Naive thymus-derived CD4-positive, alpha-beta T cell (primary cell): Measurements from ENCODE around the gene DPP6. TPM values are rescaled to one million over a fixed set of nuclear protein-coding genes. Genes with fewer than 3 reads are reported as not detected.
"Not testable (repeated sequence)": the region's sequence is repeated elsewhere in the genome, so short reads cannot be mapped to it uniquely, and the experiment has no call there.

Experiments used
- ATAC-seq: fragments of 150-1000 bp; cut with Tn5 transposase; 2 replicates; pipeline ENCODE4 v1.10.0; 2021; ENCODE audit warnings: mild to moderate bottlenecking, moderate library complexity
- CTCF ChIA-PET: fragments of 350-600 bp; sonication (Branson Sonifier 250); formaldehyde crosslinking; loops from one replicate; lab custom pipeline; 2021; ENCODE audit warnings: antibody characterized with exemption; lab: Charles Lee
- POLR2A ChIA-PET: fragments of 350-600 bp; sonication (Branson Sonifier 250); formaldehyde crosslinking; loops from one replicate; lab custom pipeline; 2021; ENCODE audit warnings: antibody characterized with exemption, inconsistent platforms; lab: Charles Lee
- DNase-seq, 9 donors: peaks; one replicate each; pipeline versions ENCODE4 v3.0.0 to v3.0.0-alpha.2; 2020 to 2022; ENCODE audit warnings: mixed read lengths in 1 of 9
- H3K27ac ChIP-seq: one replicate; pipeline ENCODE4 v1.7.0; 2013; ENCODE audit warnings: mild to moderate bottlenecking, low read depth, low read length, moderate library complexity
- H3K27me3 ChIP-seq, 2 donors: one replicate each; pipeline ENCODE4 v1.7.0; 2013; ENCODE audit warnings: low read length in 2 of 2, mild to moderate bottlenecking in 2 of 2, moderate library complexity in 2 of 2; ENCODE audit not compliant: control insufficient read depth in 2 of 2, insufficient read depth in 2 of 2
- H3K36me3 ChIP-seq, 3 experiments: 1 replicate in 2 of 3; 2 replicates in 1 of 3; pipeline ENCODE4 v1.7.0; 2013; ENCODE audit warnings: low read length in 3 of 3, mild to moderate bottlenecking in 3 of 3, moderate library complexity in 1 of 3; ENCODE audit not compliant: insufficient read depth in 3 of 3, control insufficient read depth in 2 of 3
- H3K4me1 ChIP-seq, 2 donors: one replicate each; pipeline ENCODE4 v1.7.0; 2013; ENCODE audit warnings: low read length in 2 of 2, mild to moderate bottlenecking in 2 of 2, moderate library complexity in 1 of 2; ENCODE audit not compliant: control insufficient read depth in 2 of 2, insufficient read depth in 2 of 2
- H3K4me3 ChIP-seq: 2 replicates; pipeline ENCODE4 v1.7.0; 2013; ENCODE audit warnings: mild to moderate bottlenecking, low read length
- H3K9me3 ChIP-seq, 3 experiments: 1 replicate in 2 of 3; 2 replicates in 1 of 3; pipeline ENCODE4 v1.7.0; 2013; ENCODE audit warnings: low read length in 3 of 3; ENCODE audit not compliant: control insufficient read depth in 2 of 3
- H3K27ac Mint-ChIP-seq, 9 donors: one replicate each; pipeline ENCODE4 v1.8.0; 2020 to 2022; ENCODE audit warnings: mixed read lengths in 9 of 9, mild to moderate bottlenecking in 8 of 9, moderate library complexity in 5 of 9, inconsistent platforms in 2 of 9
- H3K27me3 Mint-ChIP-seq, 5 donors: one replicate each; pipeline ENCODE4 v1.8.0; 2021 to 2022; ENCODE audit warnings: mixed read lengths in 5 of 5, mild to moderate bottlenecking in 1 of 5
- H3K36me3 Mint-ChIP-seq, 5 donors: one replicate each; pipeline ENCODE4 v1.8.0; 2020 to 2022; ENCODE audit warnings: mixed read lengths in 5 of 5, mild to moderate bottlenecking in 3 of 5, inconsistent platforms in 1 of 5
- H3K4me1 Mint-ChIP-seq, 7 donors: one replicate each; pipeline ENCODE4 v1.8.0; 2020 to 2022; ENCODE audit warnings: mixed read lengths in 7 of 7, mild to moderate bottlenecking in 3 of 7, inconsistent platforms in 1 of 7
- H3K4me3 Mint-ChIP-seq, 10 donors: one replicate each; pipeline ENCODE4 v1.8.0; 2020 to 2022; ENCODE audit warnings: mild to moderate bottlenecking in 10 of 10, mixed read lengths in 10 of 10, moderate library complexity in 6 of 10, inconsistent platforms in 2 of 10
- H3K9me3 Mint-ChIP-seq, 11 donors: one replicate each; pipeline ENCODE4 v1.8.0; 2020 to 2022; ENCODE audit warnings: mixed read lengths in 11 of 11, mild to moderate bottlenecking in 4 of 11, inconsistent platforms in 1 of 11, moderate library complexity in 1 of 11
- intact Hi-C, 2 donors: fragments of 100-400 bp; cut with micrococcal nuclease; formaldehyde crosslinking; loops; one replicate each; pipeline ENCODE4 v1.15.1; 2023
- polyA plus RNA-seq, 2 donors: library from polyadenylated mRNA; unstranded; fragments of 300-500 nt; fragmentation: Illumina TruSeq; gene quantifications; one replicate each; pipeline ENCODE4 v1.2.3, GENCODE V29; 2021
- total RNA-seq, 6 experiments: library from RNA in 5 of 6; stranded (reverse) in 5 of 6; gene quantifications; 1 replicate in 5 of 6; 2 replicates in 1 of 6; pipeline ENCODE4 v1.2.3 and lab custom pipeline; 2021 to 2026

DPP6 gene
- total and polyA plus RNA-seq, 7 experiments from 2014 or later = not detected

GRCh38 chr7:154148791-154149516, 96.8 kb downstream of the DPP6 start:
- intact Hi-C loops, H3K9me3 ChIP-seq, H3K4me3 ChIP-seq, H3K4me1 Mint-ChIP-seq, H3K4me1 ChIP-seq, H3K27me3 ChIP-seq, ATAC-seq, POLR2A ChIA-PET, DNase-seq, H3K4me3 Mint-ChIP-seq, H3K27me3 Mint-ChIP-seq, H3K36me3 ChIP-seq, H3K9me3 Mint-ChIP-seq, CTCF ChIA-PET, H3K36me3 Mint-ChIP-seq, H3K27ac ChIP-seq, H3K27ac Mint-ChIP-seq: not testable (repeated sequence)

GRCh38 chr7:154150656-154151055, 98.5 kb downstream of the DPP6 start:
- intact Hi-C loops, H3K27ac Mint-ChIP-seq: not testable (repeated sequence)

GRCh38 chr7:154151306-154151705, 99.1 kb downstream of the DPP6 start:
- H3K9me3 ChIP-seq, POLR2A ChIA-PET, H3K27ac Mint-ChIP-seq, H3K36me3 ChIP-seq, H3K4me1 ChIP-seq, H3K27me3 ChIP-seq, intact Hi-C loops, H3K27me3 Mint-ChIP-seq, CTCF ChIA-PET, H3K9me3 Mint-ChIP-seq, H3K4me1 Mint-ChIP-seq, H3K27ac ChIP-seq, DNase-seq, H3K4me3 ChIP-seq, H3K36me3 Mint-ChIP-seq, H3K4me3 Mint-ChIP-seq, ATAC-seq: not testable (repeated sequence)

More at GRCh38 chr7:154150656-154151055, 98.5 kb downstream of the DPP6 start:
- H3K4me1 Mint-ChIP-seq, H3K9me3 ChIP-seq, H3K4me3 Mint-ChIP-seq, DNase-seq, ATAC-seq, H3K9me3 Mint-ChIP-seq, POLR2A ChIA-PET, H3K36me3 Mint-ChIP-seq, H3K27me3 ChIP-seq, H3K27me3 Mint-ChIP-seq, H3K4me1 ChIP-seq, H3K27ac ChIP-seq, H3K4me3 ChIP-seq, CTCF ChIA-PET, H3K36me3 ChIP-seq: not testable (repeated sequence)

- H3K9me3 Mint-ChIP-seq, H3K4me1 ChIP-seq, POLR2A ChIA-PET, H3K36me3 Mint-ChIP-seq, H3K27ac Mint-ChIP-seq, H3K27me3 ChIP-seq, H3K27me3 Mint-ChIP-seq, H3K4me3 ChIP-seq, H3K36me3 ChIP-seq, ATAC-seq, H3K4me1 Mint-ChIP-seq, CTCF ChIA-PET, H3K4me3 Mint-ChIP-seq, H3K27ac ChIP-seq, DNase-seq, H3K9me3 ChIP-seq, intact Hi-C loops: not testable (repeated sequence)
These were observed 103.7 kb downstream of the DPP6 start for GRCh38 chr7:154155928-154156327.

DNA sequence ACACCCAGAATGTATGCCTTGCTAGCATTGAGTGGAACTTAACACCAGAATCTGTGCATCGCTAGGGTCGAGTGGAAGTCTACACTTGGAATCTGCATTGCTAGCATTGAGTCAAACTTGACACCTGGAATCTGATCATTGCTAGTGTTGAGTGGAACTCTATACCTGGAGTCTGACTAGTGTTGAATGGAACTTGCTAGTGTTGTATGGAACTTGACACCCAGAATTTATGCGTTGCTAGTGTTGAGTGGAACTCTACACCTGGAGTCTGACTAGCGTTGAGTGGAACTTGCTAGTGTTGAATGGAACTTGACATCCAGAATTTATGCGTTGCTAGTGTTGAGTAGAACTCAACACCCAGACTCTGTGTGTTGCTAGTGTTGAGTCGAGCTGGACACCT, 110.7 kb downstream of the DPP6 start:
- H3K27ac Mint-ChIP-seq, H3K9me3 ChIP-seq: not testable (repeated sequence)

GRCh38 chr7:154163642-154164041, 111.4 kb downstream of the DPP6 start:
- intact Hi-C loops, H3K4me1 ChIP-seq, H3K9me3 Mint-ChIP-seq, H3K4me1 Mint-ChIP-seq, H3K27ac Mint-ChIP-seq, H3K27me3 ChIP-seq, H3K36me3 Mint-ChIP-seq, H3K27me3 Mint-ChIP-seq, H3K27ac ChIP-seq, H3K9me3 ChIP-seq, CTCF ChIA-PET, H3K36me3 ChIP-seq, H3K4me3 ChIP-seq, DNase-seq, POLR2A ChIA-PET, H3K4me3 Mint-ChIP-seq: not testable (repeated sequence)
- ATAC-seq = peak; percentile 29

More for the DNA sequence above, 110.7 kb downstream of the DPP6 start:
- H3K9me3 Mint-ChIP-seq, intact Hi-C loops, POLR2A ChIA-PET, ATAC-seq, H3K36me3 Mint-ChIP-seq, H3K27ac ChIP-seq, H3K4me3 ChIP-seq, H3K27me3 Mint-ChIP-seq, CTCF ChIA-PET, H3K4me3 Mint-ChIP-seq, H3K4me1 Mint-ChIP-seq, H3K4me1 ChIP-seq, H3K36me3 ChIP-seq, DNase-seq, H3K27me3 ChIP-seq: not testable (repeated sequence)

DNA sequence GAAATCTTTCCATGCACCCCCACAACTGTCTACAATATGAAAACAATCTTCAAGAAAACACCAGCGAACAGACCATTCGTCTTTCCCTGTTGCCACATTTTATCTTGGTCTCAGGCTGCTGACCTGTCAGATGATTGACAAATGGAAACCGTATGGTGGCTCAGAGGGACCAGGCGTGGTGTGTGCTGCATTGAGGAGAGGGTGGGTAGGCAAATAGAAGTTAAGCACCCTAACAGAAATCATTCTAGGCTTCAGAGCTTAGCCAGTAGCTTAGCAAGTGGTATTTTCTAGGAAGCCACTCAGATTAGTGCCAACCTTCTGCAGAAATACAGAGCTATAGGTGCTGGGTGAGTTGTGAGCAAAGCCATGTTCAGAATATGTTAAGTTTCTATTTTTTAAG, 114.9 kb downstream of the DPP6 start:
- Mint-ChIP-seq H3K36me3 (no peaks in the 10 kb centered on the region), H3K27me3 (no peaks in the 10 kb centered on the region), H3K4me3 (no peak overlapping the region), H3K4me1 (no peaks in the 10 kb centered on the region), H3K9me3 (peaks cover 0 to 9% (median 2%) of the 10 kb centered on the region in 11 donors), H3K27ac (no peak overlapping the region)
- Histone ChIP-seq H3K4me3 (no peak overlapping the region), H3K9me3 (no peaks in the 10 kb centered on the region), H3K27ac (no peak overlapping the region), H3K36me3 (no peaks in the 10 kb centered on the region), H3K4me1 (no peaks in the 10 kb centered on the region), H3K27me3 (no peaks in the 10 kb centered on the region)
- intact Hi-C loops = no loop called here
- ChIA-PET CTCF (no interaction called here), POLR2A (no interaction called here)
- ATAC-seq (no peak), DNase-seq (no peak)
